D341Med (cell line): Measurements from ENCODE around the gene IL11RA.

Experiments used
- DNase-seq: peaks from one replicate; pipeline ENCODE4 v3.0.0; 2012; ENCODE audit warnings: low spot score

Gene IL11RA

GRCh38 chr9:34654323-34655051, 2.5 kb downstream of the IL11RA start:
- DNase-seq: peak; percentile 85

- no peak for DNase-seq
Observed at GRCh38 chr9:34655394-34655793, 3.4 kb downstream of the IL11RA start.

GRCh38 chr9:34656992-34657391, 5.0 kb downstream of the IL11RA start:
- DNase-seq: no peak

- DNase-seq: no peak
Observed at GRCh38 chr9:34658461-34658860, 6.5 kb downstream of the IL11RA start.

- no peak for DNase-seq
Observed at GRCh38 chr9:34659592-34660253, 7.7 kb downstream of the IL11RA start.

GRCh38 chr9:34662526-34663302, 10.7 kb downstream of the IL11RA start, which contains the start of gene CCL27:
Gene CCL27 (minus strand): TSS chr9:34662657. CDS start chr9:34662633, 24 bp downstream.
- DNase-seq: no peak

GRCh38 chr9:34663303-34663605, 11.3 kb downstream of the IL11RA start:
- DNase-seq: no peak

GRCh38 chr9:34664281-34665066, 12.5 kb downstream of the IL11RA start:
- peak; percentile 67 for DNase-seq

GRCh38 chr9:34665067-34665380, 13.0 kb downstream of the IL11RA start:
- no peak for DNase-seq

- DNase-seq: peak; percentile 96
Observed at GRCh38 chr9:34665381-34666250, 13.6 kb downstream of the IL11RA start.

GRCh38 chr9:34669809-34670562, 18.0 kb downstream of the IL11RA start:
- DNase-seq: no peak

- no peak for DNase-seq
Observed at GRCh38 chr9:34671307-34671706, 19.3 kb downstream of the IL11RA start.

GRCh38 chr9:34674440-34674839, 22.5 kb downstream of the IL11RA start:
- DNase-seq: no peak

- DNase-seq: peak; percentile 86
Observed at GRCh38 chr9:34675048-34675714, 23.2 kb downstream of the IL11RA start.

- DNase-seq: no peak
Observed at GRCh38 chr9:34675869-34676268, 23.9 kb downstream of the IL11RA start.

- DNase-seq: no peak
Observed at GRCh38 chr9:34684145-34684544, 32.2 kb downstream of the IL11RA start.

GRCh38 chr9:34684816-34685215, 32.8 kb downstream of the IL11RA start:
- DNase-seq: no peak

- DNase-seq: no peak
Observed at GRCh38 chr9:34685591-34685990, 33.6 kb downstream of the IL11RA start.

GRCh38 chr9:34686231-34686630, 34.2 kb downstream of the IL11RA start:
- DNase-seq: no peak

- DNase-seq: no peak
Observed at GRCh38 chr9:34686732-34687131, 34.7 kb downstream of the IL11RA start.
